Uterus (tissue), 4 donors: Measurements from ENCODE around the gene PCYT1A. TPM values are rescaled to one million over a fixed set of nuclear protein-coding genes. Genes with fewer than 3 reads are reported as not detected.

Experiments
- DNase-seq, 2 donors: peaks; one replicate each; pipeline ENCODE4 v3.0.0-alpha.2; 2019 to 2020
- H3K27ac ChIP-seq, 2 donors: fragments of 200-600 bp; sonication (generic); 1 replicate in 1 of 2; 2 replicates in 1 of 2; pipeline ENCODE4 v1.5.1; 2016 to 2018
- H3K27me3 ChIP-seq, 2 donors: fragments of 200-600 bp; sonication (generic); one replicate each; pipeline ENCODE4 v1.5.1; 2018 to 2019; ENCODE audit warnings: control low read depth in 1 of 2
- H3K36me3 ChIP-seq, 2 donors: fragments of 200-600 bp; sonication (generic); one replicate each; pipeline ENCODE4 v1.5.1; 2019; ENCODE audit warnings: control low read depth in 1 of 2
- H3K4me1 ChIP-seq, 2 donors: fragments of 200-600 bp; sonication (generic); one replicate each; pipeline ENCODE4 v1.5.1; 2018 to 2019; ENCODE audit warnings: control low read depth in 1 of 2
- H3K4me3 ChIP-seq, 2 donors: fragments of 200-600 bp; sonication (generic); 1 replicate in 1 of 2; 2 replicates in 1 of 2; pipeline ENCODE4 v1.5.1; 2018 to 2019; ENCODE audit warnings: mild to moderate bottlenecking in 1 of 2
- H3K9me3 ChIP-seq, 2 donors: fragments of 200-600 bp; sonication (generic); one replicate each; pipeline ENCODE4 v1.5.1; 2019; ENCODE audit warnings: control low read depth in 1 of 2
- CTCF ChIP-seq, 4 experiments: fragments of 200-600 bp in 2 of 4; fragments of 450-650 bp in 2 of 4; sonication (generic) in 2 of 4; IDR thresholded peaks; one replicate each; pipeline ENCODE4 v1.5.1; 2016 to 2019; ENCODE audit warnings: antibody characterized with exemption in 4 of 4, mild to moderate bottlenecking in 2 of 4, moderate library complexity in 1 of 4
- POLR2A ChIP-seq, 2 donors: fragments of 450-650 bp; IDR thresholded peaks; one replicate each; pipeline ENCODE4 v1.6.1; 2016; ENCODE audit warnings: antibody characterized with exemption in 2 of 2, mild to moderate bottlenecking in 1 of 2, moderate library complexity in 1 of 2
- intact Hi-C: fragments of 100-400 bp; cut with DNase I; formaldehyde crosslinking; loops from one replicate; pipeline ENCODE4 v1.15.1; 2023; ENCODE audit warnings: low total_unique reads
- total RNA-seq, 4 donors: library from RNA; depleted of rRNA in 3 of 4; stranded (reverse); fragments of >200 nt in 3 of 4; gene quantifications; one replicate each; pipeline versions ENCODE4 v1.1.0 to v1.2.4, GENCODE V29; 2014 to 2023
- donor health status: DM: yes; HTN: yes; CAD: no.

The PCYT1A gene
- total RNA-seq, 4 donors from 2014 or later = 36.5 to 275 (median 56.0) TPM

GRCh38 chr3:196195664-196196265 is 91.8 kb downstream of the PCYT1A start:
- H3K27me3 ChIP-seq = no peaks in the 10 kb centered on the region
- H3K4me1 ChIP-seq = no peaks in the 10 kb centered on the region
- DNase-seq = no peak
- no peaks in the 10 kb centered on the region for H3K9me3 ChIP-seq
- no peak overlapping the region for H3K4me3 ChIP-seq
- intact Hi-C loops = no loop called here
- TF ChIP-seq CTCF (IDR thresholded peaks at IDR 0.05) (no peak), POLR2A (IDR thresholded peaks at IDR 0.05) (no peak)
- no peaks in the 10 kb centered on the region for H3K36me3 ChIP-seq
- H3K27ac ChIP-seq = no peak overlapping the region

GRCh38 chr3:196194542-196194915 is 93.0 kb downstream of the PCYT1A start:
- Histone ChIP-seq H3K4me3 (no peak overlapping the region), H3K4me1 (no peaks in the 10 kb centered on the region), H3K36me3 (no peaks in the 10 kb centered on the region), H3K27me3 (no peaks in the 10 kb centered on the region), H3K9me3 (no peaks in the 10 kb centered on the region), H3K27ac (peak overlapping the region in 1 of 2 donors; percentile 32)
- intact Hi-C loops = no loop called here
- no peak for TF ChIP-seq CTCF (IDR thresholded peaks at IDR 0.05)
- no peak for TF ChIP-seq POLR2A (IDR thresholded peaks at IDR 0.05)
- no peak for DNase-seq

GRCh38 chr3:196193736-196194541 is 93.6 kb downstream of the PCYT1A start:
- Histone ChIP-seq H3K36me3 (no peaks in the 10 kb centered on the region), H3K27me3 (no peaks in the 10 kb centered on the region), H3K27ac (peak overlapping the region in 1 of 2 donors; percentile 32), H3K9me3 (no peaks in the 10 kb centered on the region), H3K4me1 (no peaks in the 10 kb centered on the region), H3K4me3 (no peak overlapping the region)
- DNase-seq = no peak
- TF ChIP-seq POLR2A (IDR thresholded peaks at IDR 0.05) (no peak), CTCF (IDR thresholded peaks at IDR 0.05) (no peak)
- intact Hi-C loops = loop anchor here (2.0 kb wide), 1 partner anchor 123 kb away; no protein-coding TSS in a partner anchor

GRCh38 chr3:196193133-196193735 is 94.3 kb downstream of the PCYT1A start:
- Histone ChIP-seq H3K4me3 (no peak overlapping the region), H3K36me3 (no peaks in the 10 kb centered on the region), H3K4me1 (no peaks in the 10 kb centered on the region), H3K9me3 (no peaks in the 10 kb centered on the region), H3K27ac (peak overlapping the region in 1 of 2 donors; percentile 32), H3K27me3 (no peaks in the 10 kb centered on the region)
- intact Hi-C loops = loop anchor here (2.0 kb wide), 1 partner anchor 122 kb away; no protein-coding TSS in a partner anchor
- TF ChIP-seq POLR2A (IDR thresholded peaks at IDR 0.05) (no peak), CTCF (IDR thresholded peaks at IDR 0.05) (no peak)
- no peak for DNase-seq
